WTC11 (cell line): ENCODE data around the gene PDE6G. TPM values are rescaled to one million over a fixed set of nuclear protein-coding genes. Genes with fewer than 3 reads are reported as not detected.

Source experiments
- ATAC-seq: fragments of 200-7000 bp; cut with Tn5 transposase; 2 replicates; pipeline ENCODE4 v1.10.0; 2021; ENCODE audit warnings: mild to moderate bottlenecking, moderate library complexity
- CTCF ChIA-PET: fragments of 300-600 bp; sonication (Branson Sonifier 250); formaldehyde crosslinking; loops from one replicate; lab custom pipeline; 2021; ENCODE audit warnings: antibody characterized with exemption; lab: Charles Lee
- POLR2A ChIA-PET: fragments of 350-600 bp; sonication (Branson Sonifier 250); formaldehyde crosslinking; loops from one replicate; lab custom pipeline; 2021; ENCODE audit warnings: antibody characterized with exemption; lab: Charles Lee
- DNase-seq: peaks from one replicate; pipeline ENCODE4 v3.0.0; 2021; ENCODE audit warnings: low spot score
- H3K27ac Mint-ChIP-seq: 2 replicates; pipeline ENCODE4 v1.8.0; 2021; ENCODE audit warnings: mixed read lengths
- H3K27me3 Mint-ChIP-seq: 2 replicates; pipeline ENCODE4 v1.8.0; 2021; ENCODE audit warnings: low read depth, mild to moderate bottlenecking, moderate library complexity, mixed read lengths
- H3K36me3 Mint-ChIP-seq: 2 replicates; pipeline ENCODE4 v1.8.0; 2021; ENCODE audit warnings: mixed read lengths
- H3K4me1 Mint-ChIP-seq: 2 replicates; pipeline ENCODE4 v1.8.0; 2022; ENCODE audit warnings: mixed read lengths
- H3K4me3 Mint-ChIP-seq: 2 replicates; pipeline ENCODE4 v1.8.0; 2021; ENCODE audit warnings: mild to moderate bottlenecking, moderate library complexity, mixed read lengths
- H3K9me3 Mint-ChIP-seq: 2 replicates; pipeline ENCODE4 v1.8.0; 2021; ENCODE audit warnings: mixed read lengths
- ATF1 ChIP-seq: sonication (generic); formaldehyde crosslinking; IDR thresholded peaks from 2 replicates; pipeline ENCODE4 v1.8.1; 2023; ENCODE audit warnings: mild to moderate bottlenecking, moderate library complexity, missing genetic modification reagents
- ATF3 ChIP-seq: sonication (generic); formaldehyde crosslinking; conservative IDR thresholded peaks from 2 replicates; pipeline ENCODE4 v1.8.1; 2022; ENCODE audit warnings: mild to moderate bottlenecking, missing genetic modification reagents
- CBFB ChIP-seq: sonication (generic); formaldehyde crosslinking; IDR thresholded peaks from 2 replicates; pipeline ENCODE4 v1.8.1; 2022; ENCODE audit warnings: mild to moderate bottlenecking, low read depth, missing genetic modification reagents
- CTCF ChIP-seq: fragments of 200-600 bp; IDR thresholded peaks from 2 replicates; pipeline ENCODE4 v1.8.0; 2022; ENCODE audit warnings: antibody characterized with exemption
- ESRRA ChIP-seq: sonication (generic); formaldehyde crosslinking; IDR thresholded peaks from 2 replicates; pipeline ENCODE4 v1.8.1; 2022; ENCODE audit warnings: mild to moderate bottlenecking, missing genetic modification reagents, borderline replicate concordance
- FOXJ3 ChIP-seq: sonication (generic); formaldehyde crosslinking; IDR thresholded peaks from 2 replicates; pipeline ENCODE4 v1.9.0; 2021; ENCODE audit warnings: missing genetic modification reagents, mild to moderate bottlenecking, borderline replicate concordance
- FOXK1 ChIP-seq: sonication (generic); formaldehyde crosslinking; IDR thresholded peaks from 2 replicates; pipeline ENCODE4 v1.8.0; 2022; ENCODE audit warnings: mild to moderate bottlenecking, moderate library complexity, missing genetic modification reagents
- IRF2 ChIP-seq: sonication (generic); formaldehyde crosslinking; IDR thresholded peaks from 2 replicates; pipeline ENCODE4 v1.8.0; 2022; ENCODE audit warnings: low read depth, missing genetic modification reagents, borderline replicate concordance
- JAZF1 ChIP-seq: fragments of 250-450 bp; sonication (Bioruptor Pico); IDR thresholded peaks from 2 replicates; pipeline ENCODE4 v1.9.0; 2021; ENCODE audit warnings: moderate library complexity, mild to moderate bottlenecking, inconsistent platforms
- MXD4 ChIP-seq: fragments of 250-450 bp; sonication (Bioruptor Pico); IDR thresholded peaks from 2 replicates; pipeline ENCODE4 v1.8.0; 2021; ENCODE audit warnings: mild to moderate bottlenecking, moderate library complexity, borderline replicate concordance
- MYBL2 ChIP-seq: sonication (generic); formaldehyde crosslinking; IDR thresholded peaks from 2 replicates; pipeline ENCODE4 v1.8.1; 2023; ENCODE audit warnings: mild to moderate bottlenecking, moderate library complexity, missing genetic modification reagents
- NFATC4 ChIP-seq: fragments of 250-450 bp; sonication (Bioruptor Pico); IDR thresholded peaks from 2 replicates; pipeline ENCODE4 v1.9.0; 2021; ENCODE audit warnings: mild to moderate bottlenecking
- RORB ChIP-seq: fragments of 250-450 bp; sonication (Bioruptor Pico); IDR thresholded peaks from 2 replicates; pipeline ENCODE4 v1.9.0; 2021; ENCODE audit warnings: mild to moderate bottlenecking
- STAT6 ChIP-seq: sonication (generic); formaldehyde crosslinking; conservative IDR thresholded peaks from 2 replicates; pipeline ENCODE4 v1.8.1; 2023; ENCODE audit warnings: mild to moderate bottlenecking, low read depth, missing genetic modification reagents, moderate library complexity
- USF1 ChIP-seq: sonication (generic); formaldehyde crosslinking; IDR thresholded peaks from 2 replicates; pipeline ENCODE4 v1.8.0; 2022; ENCODE audit warnings: mild to moderate bottlenecking, missing genetic modification reagents
- ZBTB21 ChIP-seq: sonication (generic); formaldehyde crosslinking; IDR thresholded peaks from 2 replicates; pipeline ENCODE4 v1.8.1; 2023; ENCODE audit warnings: mild to moderate bottlenecking, missing genetic modification reagents, borderline replicate concordance
- ZNF121 ChIP-seq: sonication (generic); formaldehyde crosslinking; IDR thresholded peaks from 2 replicates; pipeline ENCODE4 v1.8.0; 2023; ENCODE audit warnings: missing genetic modification reagents
- ZNF138 ChIP-seq: sonication (generic); formaldehyde crosslinking; conservative IDR thresholded peaks from 2 replicates; pipeline ENCODE4 v1.8.1; 2022; ENCODE audit warnings: mild to moderate bottlenecking, moderate library complexity, missing genetic modification reagents
- ZNF263 ChIP-seq: sonication (generic); formaldehyde crosslinking; IDR thresholded peaks from 2 replicates; pipeline ENCODE4 v1.8.1; 2022; ENCODE audit warnings: low read depth, mild to moderate bottlenecking, moderate library complexity, missing genetic modification reagents
- ZNF317 ChIP-seq: sonication (generic); formaldehyde crosslinking; IDR thresholded peaks from 2 replicates; pipeline ENCODE4 v1.8.1; 2023; ENCODE audit warnings: low read depth, mild to moderate bottlenecking, moderate library complexity, missing genetic modification reagents, borderline replicate concordance
- ZNF396 ChIP-seq: fragments of 250-450 bp; sonication (Bioruptor Pico); IDR thresholded peaks from 2 replicates; pipeline ENCODE4 v1.8.0; 2021; ENCODE audit warnings: mild to moderate bottlenecking, moderate library complexity, borderline replicate concordance
- ZNF423 ChIP-seq: fragments of 250-450 bp; sonication (Bioruptor Pico); IDR thresholded peaks from 2 replicates; pipeline ENCODE4 v2.1.2; 2022; ENCODE audit warnings: mild to moderate bottlenecking, moderate library complexity
- ZNF512 ChIP-seq: sonication (generic); formaldehyde crosslinking; IDR thresholded peaks from 2 replicates; pipeline ENCODE4 v1.8.1; 2022; ENCODE audit warnings: missing genetic modification reagents, borderline replicate concordance
- ZNF532 ChIP-seq: fragments of 250-450 bp; sonication (Bioruptor Pico); IDR thresholded peaks from 2 replicates; pipeline ENCODE4 v1.9.0; 2021; ENCODE audit warnings: mild to moderate bottlenecking, borderline replicate concordance
- total RNA-seq: library from RNA; stranded (reverse); gene quantifications from 3 replicates; pipeline ENCODE4 v1.2.3, GENCODE V29; 2021

Gene PDE6G
- total RNA-seq, 1 experiment from 2014 or later, result 4.4 TPM

DNA sequence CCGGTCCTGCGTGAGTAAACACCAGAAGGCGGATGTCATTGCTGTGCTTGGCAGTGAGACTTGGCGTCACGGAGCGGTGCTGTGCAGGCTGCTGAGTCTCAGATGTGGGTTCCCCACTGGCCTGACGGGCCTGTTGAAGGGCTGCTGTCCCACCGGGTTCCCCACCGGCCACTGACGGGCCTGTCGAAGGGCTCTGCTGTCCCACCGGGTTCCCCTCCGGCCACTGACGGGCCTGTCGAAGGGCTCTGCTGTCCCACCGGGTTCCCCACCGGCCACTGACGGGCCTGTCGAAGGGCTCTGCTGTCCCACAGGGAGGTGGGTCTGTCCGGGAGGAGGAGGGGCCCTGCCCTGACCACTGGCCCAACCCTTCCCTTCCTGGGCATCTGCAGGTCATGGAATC lies 30.3 kb upstream of the PDE6G start:
- no peak for TF ChIP-seq MXD4 (CRISPR knock-in tag)
- TF ChIP-seq ZNF121, result no peak
- TF ChIP-seq ZNF138 (CRISPR knock-in tag), result no peak
- no peak for TF ChIP-seq ATF1
- no peak for TF ChIP-seq CBFB (CRISPR knock-in tag)
- TF ChIP-seq ZNF317 (CRISPR knock-in tag), result no peak
- TF ChIP-seq ZNF423 (CRISPR knock-in tag), result no peak
- TF ChIP-seq JAZF1 (CRISPR knock-in tag), result no peak
- no peak for TF ChIP-seq NFATC4 (CRISPR knock-in tag)
- TF ChIP-seq RORB (CRISPR knock-in tag), result no peak
- TF ChIP-seq IRF2 (CRISPR knock-in tag), result no peak
- no peak for TF ChIP-seq USF1 (CRISPR knock-in tag)
- no peak for TF ChIP-seq FOXK1 (CRISPR knock-in tag)
- no peak for TF ChIP-seq ESRRA (CRISPR knock-in tag)
- H3K27ac Mint-ChIP-seq, result no peak overlapping the region; the same call in 1 of the 2 replicates
- no peaks in the 10 kb centered on the region; the same call in 1 of the 2 replicates for H3K27me3 Mint-ChIP-seq
- H3K4me3 Mint-ChIP-seq, result no peak overlapping the region
- ChIA-PET POLR2A (no interaction called here), CTCF (no interaction called here)
- no peaks in the 10 kb centered on the region for H3K9me3 Mint-ChIP-seq
- H3K4me1 Mint-ChIP-seq, result peaks cover 12% of the 10 kb centered on the region
- DNase-seq (no peak), ATAC-seq (no peak)
- peaks cover 29% of the 10 kb centered on the region for H3K36me3 Mint-ChIP-seq

- peak overlapping the region; percentile 27; the same call in 1 of the 2 replicates for H3K27ac Mint-ChIP-seq
- TF ChIP-seq ZNF396 (CRISPR knock-in tag) (no peak), ZNF263 (CRISPR knock-in tag) (no peak), USF1 (CRISPR knock-in tag) (no peak), RORB (CRISPR knock-in tag) (no peak), CTCF (no peak), MYBL2 (CRISPR knock-in tag) (no peak), ZNF532 (CRISPR knock-in tag) (no peak), ATF3 (CRISPR knock-in tag) (no peak), ZNF317 (CRISPR knock-in tag) (no peak), ZBTB21 (CRISPR knock-in tag) (no peak), STAT6 (no peak), FOXJ3 (no peak), ZNF512 (CRISPR knock-in tag) (no peak)
Measured at GRCh38 chr17:81685108-81685507, 28.8 kb upstream of the PDE6G start.

More at GRCh38 chr17:81685108-81685507, 28.8 kb upstream of the PDE6G start:
- Mint-ChIP-seq H3K9me3 (no peaks in the 10 kb centered on the region), H3K27me3 (no peaks in the 10 kb centered on the region; the same call in 1 of the 2 replicates), H3K4me3 (peak overlapping the region; percentile 82), H3K4me1 (peaks cover 12% of the 10 kb centered on the region), H3K36me3 (peaks cover 31% of the 10 kb centered on the region)
- DNase-seq (no peak), ATAC-seq (no peak)
- ChIA-PET CTCF (interaction anchor here (1.0 to 2.7 kb wide), 4 partner anchors 9 to 184 kb away, joined by 5 to 9 read pairs (median 6); partner anchors contain the start of gene MRPL12), POLR2A (no interaction called here)
